ENCODE data around the gene NFIA. TPM values are rescaled to one million over a fixed set of nuclear protein-coding genes. Genes with fewer than 3 reads are reported as not detected.
A peak's percentile ranks its signal among the peaks of the same experiment; 100 is the strongest.

Gene NFIA
- total RNA-seq, 1 experiment from 2014 or later = 38.6 TPM

- H3K4me1 Mint-ChIP-seq (ENCODE audit: low read depth, unreplicated experiment) = peaks cover 44% of the 10 kb centered on the region
- intact Hi-C loops (cut with micrococcal nuclease; ENCODE audit: unreplicated experiment) = no loop called here
- TF ChIP-seq CTCF (IDR thresholded peaks at IDR 0.05; ENCODE audit: unreplicated experiment) = no peak
- H3K27ac Mint-ChIP-seq (ENCODE audit: unreplicated experiment) = no peak overlapping the region
- CTCF ChIA-PET = no interaction called here
- no peaks in the 10 kb centered on the region for H3K9me3 Mint-ChIP-seq (ENCODE audit: low read depth, unreplicated experiment)
- no peaks in the 10 kb centered on the region for H3K27me3 Mint-ChIP-seq (ENCODE audit: unreplicated experiment)
- BruUV-seq (replicated peaks) = no TSS peak
- DNase-seq = no peak
- no peak overlapping the region for H3K4me3 Mint-ChIP-seq (ENCODE audit: low read depth, unreplicated experiment)
- peaks cover 13% of the 10 kb centered on the region for H3K36me3 Mint-ChIP-seq (ENCODE audit: insufficient read depth, unreplicated experiment)
These were observed 365.6 kb downstream of the NFIA start for GRCh38 chr1:61447968-61448430.

- H3K36me3 Mint-ChIP-seq (ENCODE audit: insufficient read depth, unreplicated experiment) = peaks cover 19% of the 10 kb centered on the region
- intact Hi-C loops (cut with micrococcal nuclease; ENCODE audit: unreplicated experiment) = no loop called here
- TF ChIP-seq CTCF (IDR thresholded peaks at IDR 0.05; ENCODE audit: unreplicated experiment) = no peak
- H3K9me3 Mint-ChIP-seq (ENCODE audit: low read depth, unreplicated experiment) = no peaks in the 10 kb centered on the region
- CTCF ChIA-PET = interaction anchor here (0.5 kb wide), 1 partner anchor 618 kb away, joined by 3 read pairs; no protein-coding TSS in a partner anchor
- no peak overlapping the region for H3K27ac Mint-ChIP-seq (ENCODE audit: unreplicated experiment)
- H3K4me1 Mint-ChIP-seq (ENCODE audit: low read depth, unreplicated experiment) = peaks cover 53% of the 10 kb centered on the region
- H3K27me3 Mint-ChIP-seq (ENCODE audit: unreplicated experiment) = no peaks in the 10 kb centered on the region
- no peak for DNase-seq
- BruUV-seq (replicated peaks) = no TSS peak
- no peak overlapping the region for H3K4me3 Mint-ChIP-seq (ENCODE audit: low read depth, unreplicated experiment)
These were observed 366.6 kb downstream of the NFIA start for GRCh38 chr1:61448914-61449313.

- no peak for TF ChIP-seq CTCF (IDR thresholded peaks at IDR 0.05; ENCODE audit: unreplicated experiment)
- DNase-seq = no peak
- intact Hi-C loops (cut with micrococcal nuclease; ENCODE audit: unreplicated experiment) = no loop called here
- CTCF ChIA-PET = no interaction called here
- Mint-ChIP-seq H3K27me3 (ENCODE audit: unreplicated experiment) (no peaks in the 10 kb centered on the region), H3K36me3 (ENCODE audit: insufficient read depth, unreplicated experiment) (peaks cover 19% of the 10 kb centered on the region), H3K9me3 (ENCODE audit: low read depth, unreplicated experiment) (no peaks in the 10 kb centered on the region), H3K4me3 (ENCODE audit: low read depth, unreplicated experiment) (no peak overlapping the region), H3K4me1 (ENCODE audit: low read depth, unreplicated experiment) (peaks cover 55% of the 10 kb centered on the region), H3K27ac (ENCODE audit: unreplicated experiment) (no peak overlapping the region)
- BruUV-seq (replicated peaks) = no TSS peak
These were observed 367.0 kb downstream of the NFIA start for GRCh38 chr1:61449410-61449809.

GRCh38 chr1:61450454-61450853, 368.1 kb downstream of the NFIA start:
- peak; percentile 51 for DNase-seq
- Mint-ChIP-seq H3K27me3 (ENCODE audit: unreplicated experiment) (no peaks in the 10 kb centered on the region), H3K9me3 (ENCODE audit: low read depth, unreplicated experiment) (no peaks in the 10 kb centered on the region), H3K27ac (ENCODE audit: unreplicated experiment) (peak overlapping the region; percentile 30), H3K4me3 (ENCODE audit: low read depth, unreplicated experiment) (no peak overlapping the region), H3K36me3 (ENCODE audit: insufficient read depth, unreplicated experiment) (peaks cover 24% of the 10 kb centered on the region), H3K4me1 (ENCODE audit: low read depth, unreplicated experiment) (peaks cover 55% of the 10 kb centered on the region)
- TF ChIP-seq CTCF (IDR thresholded peaks at IDR 0.05; ENCODE audit: unreplicated experiment) = no peak
- BruUV-seq (replicated peaks) = no TSS peak
- intact Hi-C loops (cut with micrococcal nuclease; ENCODE audit: unreplicated experiment) = loop anchor here (5.0 to 10.0 kb wide), 4 partner anchors 98 to 393 kb away; partner anchors contain the start of gene NFIA
- CTCF ChIA-PET = no interaction called here

Data from Calu3 (cell line).